Measurements from ENCODE around the gene CERS5.
"Not testable (repeated sequence)": the region's sequence is repeated elsewhere in the genome, so short reads cannot be mapped to it uniquely, and the experiment has no call there.

Gene CERS5

DNA sequence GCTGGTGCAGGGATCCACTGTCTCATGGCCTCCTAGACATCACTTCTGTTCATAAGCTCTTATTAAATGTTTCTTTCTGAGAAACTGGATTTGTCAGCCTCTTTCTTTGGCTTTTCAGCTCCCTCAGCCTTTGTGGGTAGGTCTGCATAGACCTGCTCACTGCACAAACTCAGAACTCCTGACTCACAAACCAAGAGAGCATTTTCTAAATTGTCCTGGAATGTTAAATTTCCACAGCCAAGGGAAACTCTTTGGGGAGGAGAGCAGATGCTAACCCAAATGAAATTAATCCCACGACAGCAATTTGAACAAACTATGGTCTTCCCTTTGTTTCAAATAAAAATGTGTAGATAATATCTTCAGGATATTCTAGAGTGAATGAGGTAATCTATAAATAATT is 19.5 kb upstream of the CERS5 start:
- no peak for DNase-seq (ENCODE audit: low spot score)

DNA sequence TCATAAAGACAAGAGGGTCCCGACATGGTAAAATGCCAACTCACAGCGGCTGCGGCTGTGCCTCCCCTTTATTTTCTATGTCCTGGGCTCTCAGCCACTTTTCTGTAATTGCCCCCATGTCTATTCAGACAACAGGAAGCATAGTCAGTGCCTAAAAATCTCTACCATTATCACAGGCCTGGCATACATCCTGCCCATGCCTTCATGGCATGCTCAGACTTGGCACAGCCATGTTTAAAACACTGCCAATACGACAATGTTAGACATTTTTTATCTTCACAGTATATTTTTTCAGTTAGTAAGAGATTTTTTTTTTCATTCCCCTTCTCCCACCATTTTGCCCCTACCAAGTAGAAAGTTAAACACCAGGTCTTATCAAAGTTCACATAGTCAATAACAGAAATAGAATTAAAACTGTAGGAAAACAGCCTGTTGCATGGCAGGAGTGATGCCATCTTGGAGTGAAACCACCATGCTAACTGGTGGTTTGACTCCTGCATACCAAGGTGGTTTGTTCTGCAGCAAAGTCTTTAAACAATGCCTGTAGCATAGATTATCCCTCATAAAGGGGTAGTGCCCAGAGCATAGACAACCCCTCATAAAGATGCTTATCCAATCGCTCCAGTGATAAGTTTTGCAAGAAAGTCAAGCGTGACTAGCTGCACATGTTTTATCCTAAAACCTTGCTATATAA is 18.9 kb upstream of the CERS5 start:
- DNase-seq (ENCODE audit: low spot score): no peak

DNA sequence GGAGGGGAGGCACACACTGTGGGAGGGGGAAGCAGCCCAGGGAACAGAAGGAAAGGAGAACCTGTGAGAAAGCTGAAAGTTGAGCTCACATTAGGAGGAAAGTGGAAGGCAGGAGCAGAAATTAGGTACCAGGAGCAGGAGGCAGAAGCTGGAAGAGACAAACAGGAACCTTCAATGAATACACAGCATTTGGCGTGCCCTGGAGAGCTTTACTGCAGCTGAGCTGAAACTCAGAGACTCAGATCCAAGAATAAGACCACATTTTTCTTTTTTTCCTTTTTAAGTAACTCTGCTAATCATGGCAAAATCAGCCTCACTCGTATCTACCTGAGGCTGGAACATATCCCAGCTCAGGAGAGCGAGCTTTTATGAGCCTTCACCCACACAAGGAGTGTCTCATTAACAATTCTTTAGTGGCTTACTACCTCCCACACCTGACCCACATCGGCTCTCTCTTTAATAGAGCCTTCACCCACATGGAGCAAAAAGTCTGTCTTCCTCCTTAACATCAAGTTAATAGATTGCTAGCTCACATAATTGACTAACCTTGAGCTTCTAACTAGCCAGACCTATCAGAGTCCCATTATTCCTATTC is 18.2 kb upstream of the CERS5 start:
- no peak for DNase-seq (ENCODE audit: low spot score)

DNA sequence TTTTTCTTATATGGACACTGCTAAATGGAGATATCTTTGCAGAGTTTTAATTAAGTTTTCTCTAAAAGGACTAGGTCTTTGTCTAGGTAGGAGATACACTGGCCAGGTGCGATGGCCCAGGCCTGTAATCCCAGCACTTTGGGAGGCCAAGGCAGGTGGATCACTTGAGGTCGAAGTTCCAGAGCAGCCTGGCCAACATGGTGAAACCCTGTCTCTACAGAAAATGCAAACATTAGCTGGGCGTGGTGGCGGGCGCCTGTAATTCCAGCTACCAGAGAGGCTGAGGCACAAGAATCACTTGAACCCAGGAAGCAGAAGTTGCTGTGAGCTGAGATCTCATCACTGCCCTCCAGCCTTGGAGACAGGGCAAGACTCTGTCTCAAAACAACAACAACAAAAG is 17.1 kb upstream of the CERS5 start:
- DNase-seq (ENCODE audit: low spot score): no peak

DNA sequence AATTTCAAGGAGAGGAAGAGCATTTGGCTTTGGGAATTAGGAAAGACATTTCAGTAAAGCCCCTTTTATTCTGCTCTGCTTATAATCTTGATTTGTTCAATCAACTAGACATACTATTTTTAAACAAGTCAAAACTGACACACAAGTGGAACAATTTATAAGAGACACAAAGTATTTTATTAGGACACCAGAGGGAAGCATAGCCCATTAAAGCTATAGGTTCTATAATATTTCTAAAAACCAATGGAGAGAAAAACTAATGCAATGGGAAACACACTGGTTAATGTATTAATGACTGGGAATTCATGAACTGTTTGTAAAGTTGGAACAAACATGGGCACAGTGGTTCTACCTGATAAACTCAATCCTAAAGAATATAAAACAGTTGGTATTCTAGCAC is 15.3 kb upstream of the CERS5 start:
- DNase-seq (ENCODE audit: low spot score): no peak

DNA sequence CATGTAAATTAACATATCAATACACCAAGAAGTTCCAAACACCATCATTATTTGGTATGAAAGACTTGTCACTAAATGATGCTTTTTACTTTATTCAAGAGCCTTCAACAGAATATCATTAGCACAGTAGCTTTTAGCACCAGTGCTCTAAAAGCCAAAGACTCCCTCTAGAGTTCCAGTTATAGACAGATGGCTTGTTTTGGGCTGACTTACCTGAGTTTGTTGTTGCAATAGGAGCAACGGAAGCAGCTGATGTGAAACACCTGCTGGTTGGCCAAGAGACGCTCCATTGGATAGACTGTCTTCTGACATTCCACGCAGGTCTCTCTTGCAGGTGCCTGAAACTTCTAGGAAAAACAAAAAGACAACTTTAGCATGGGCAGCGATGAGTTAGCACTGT is 14.5 kb upstream of the CERS5 start:
- DNase-seq (ENCODE audit: low spot score): no peak

DNA sequence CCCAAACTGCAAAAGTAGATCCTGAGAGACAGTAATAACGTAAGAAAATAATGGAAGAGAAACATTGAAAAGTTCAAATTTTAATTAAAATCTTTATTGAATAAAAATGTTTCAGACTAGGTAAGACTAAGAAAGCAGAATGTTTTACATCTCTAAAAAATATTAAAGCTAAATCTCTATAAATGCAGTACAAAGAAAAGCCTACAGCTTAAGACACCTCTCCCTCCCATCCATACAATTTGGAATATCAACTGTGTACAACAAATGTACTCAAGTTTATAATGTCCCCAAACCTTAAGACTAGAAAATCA is 8.5 kb upstream of the CERS5 start:
- DNase-seq (ENCODE audit: low spot score): no peak

DNA sequence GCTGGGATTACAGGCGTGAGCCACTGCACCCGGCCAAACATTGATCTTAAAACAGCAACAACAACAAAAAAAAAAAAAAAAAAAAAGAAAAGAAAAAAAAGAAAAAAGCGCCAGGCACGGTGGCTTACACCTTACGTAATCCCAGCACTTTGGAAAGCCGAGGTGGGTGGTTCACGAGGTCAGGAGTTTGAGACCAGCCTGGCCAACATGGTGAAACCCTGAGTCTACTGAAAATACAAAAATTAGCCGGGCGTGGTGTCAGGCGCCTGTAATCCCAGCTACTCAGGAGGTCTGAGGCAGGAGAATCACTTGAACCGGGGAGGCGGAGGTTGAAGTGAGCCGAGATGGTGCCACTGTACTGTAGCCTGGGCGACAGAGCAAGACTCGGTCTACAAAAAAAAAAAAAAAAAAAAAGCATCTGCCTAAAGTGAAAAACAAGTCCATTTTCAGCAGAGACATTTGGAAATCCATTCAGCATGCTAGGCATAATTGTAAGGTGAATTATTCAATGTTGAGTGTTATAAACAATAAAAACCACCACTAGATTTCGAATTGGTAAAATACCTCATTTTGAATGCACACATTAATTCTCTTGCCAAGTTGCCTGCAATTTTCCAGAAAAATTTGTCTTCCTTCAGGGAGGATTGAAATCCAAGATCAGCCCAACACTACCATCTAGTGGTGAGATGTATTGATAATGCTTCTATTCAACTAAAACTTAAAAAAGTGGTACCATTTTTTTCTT is 8.0 kb upstream of the CERS5 start:
- DNase-seq (ENCODE audit: low spot score): peak; percentile 44

DNA sequence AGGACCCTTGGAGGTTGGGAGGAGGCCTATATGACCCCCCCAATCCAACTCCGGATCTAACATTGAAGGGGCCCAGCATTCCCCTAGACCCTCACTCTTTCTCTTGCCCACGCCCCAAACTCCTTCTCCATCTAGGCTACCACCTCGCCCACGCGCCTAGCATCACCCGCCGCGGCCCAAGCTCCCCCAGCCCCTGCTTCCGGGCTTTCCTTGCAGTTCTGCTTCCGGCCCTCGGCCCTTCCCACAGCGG is 445 bp downstream of the CERS5 start:
- peak; percentile 85 for DNase-seq (ENCODE audit: low spot score)

DNA sequence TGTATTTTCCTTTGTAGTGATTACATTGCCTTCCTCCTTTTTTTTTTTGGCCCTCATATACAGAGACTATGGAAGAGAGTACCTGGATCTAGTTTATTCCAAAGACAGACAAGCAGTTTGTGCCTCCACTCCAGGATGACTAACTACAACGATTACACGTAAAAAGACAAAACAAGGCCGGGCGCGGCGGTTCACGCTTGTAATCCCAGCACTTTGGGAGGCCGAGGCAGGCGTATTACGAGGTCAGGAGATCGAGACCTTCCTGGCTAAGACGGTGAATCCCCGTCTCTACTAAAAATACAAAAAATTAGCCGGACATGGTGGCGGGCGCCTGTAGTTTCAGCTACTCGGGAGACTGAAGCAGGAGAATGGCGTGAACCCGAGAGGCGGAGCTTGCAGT is 2.2 kb downstream of the CERS5 start:
- no peak for DNase-seq (ENCODE audit: low spot score)

DNA sequence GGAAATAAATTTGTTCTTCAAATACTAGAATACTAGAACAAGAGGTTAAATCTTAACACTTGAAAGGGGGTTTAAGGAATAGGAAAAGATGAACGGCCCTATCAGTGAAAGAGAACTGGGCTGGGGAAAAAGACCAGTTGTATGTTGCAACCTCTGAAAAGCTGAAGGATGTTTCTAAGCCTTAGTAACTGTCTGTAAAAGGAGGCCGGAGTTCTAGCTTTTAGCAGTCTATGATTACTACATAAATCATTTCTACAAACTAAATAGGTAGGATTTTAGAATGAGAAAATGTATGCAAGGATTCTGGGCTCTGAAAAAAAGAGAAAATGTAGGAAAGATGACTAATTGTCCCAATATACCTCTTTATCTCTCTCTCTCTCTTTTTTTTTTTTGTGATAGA is 4.9 kb downstream of the CERS5 start:
- no peak for DNase-seq (ENCODE audit: low spot score)

DNA sequence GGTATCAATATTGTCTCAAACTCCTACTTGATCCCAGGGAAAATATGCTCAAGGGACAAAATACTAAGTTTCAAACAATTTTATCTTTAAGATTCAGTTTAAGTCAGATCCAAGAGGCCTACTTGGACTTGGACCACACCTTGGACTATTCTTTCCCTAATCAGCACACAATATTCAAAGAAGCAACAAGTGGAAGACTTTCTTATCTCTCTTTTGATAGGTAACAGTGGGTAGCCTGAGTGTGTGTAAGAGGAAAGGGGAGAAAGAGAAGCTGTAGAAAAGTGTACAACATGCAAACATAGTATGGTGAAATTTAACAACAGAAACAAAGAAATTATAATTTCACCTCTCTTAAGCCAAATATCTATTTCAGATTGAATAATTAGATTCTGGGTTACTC is 6.5 kb downstream of the CERS5 start:
- DNase-seq (ENCODE audit: low spot score): no peak

DNA sequence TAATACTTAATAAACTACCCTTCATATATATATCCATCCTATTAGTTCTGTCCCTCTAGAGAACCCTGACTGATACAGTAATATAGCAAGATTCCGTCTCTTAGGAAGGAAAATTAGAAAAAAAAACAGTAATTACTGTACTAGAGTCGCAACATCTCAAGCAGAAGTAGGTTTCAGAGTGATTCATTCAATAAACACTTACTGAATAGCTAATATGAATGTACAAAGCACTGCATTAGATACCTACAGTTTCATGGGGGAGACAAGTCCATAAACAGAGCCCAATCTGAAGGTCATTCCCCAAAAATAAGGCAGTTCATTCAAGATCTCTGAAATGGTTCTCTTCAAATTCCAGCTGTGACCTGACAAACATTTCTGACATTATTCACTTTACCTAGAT is 9.9 kb downstream of the CERS5 start:
- DNase-seq (ENCODE audit: low spot score): no peak

DNA sequence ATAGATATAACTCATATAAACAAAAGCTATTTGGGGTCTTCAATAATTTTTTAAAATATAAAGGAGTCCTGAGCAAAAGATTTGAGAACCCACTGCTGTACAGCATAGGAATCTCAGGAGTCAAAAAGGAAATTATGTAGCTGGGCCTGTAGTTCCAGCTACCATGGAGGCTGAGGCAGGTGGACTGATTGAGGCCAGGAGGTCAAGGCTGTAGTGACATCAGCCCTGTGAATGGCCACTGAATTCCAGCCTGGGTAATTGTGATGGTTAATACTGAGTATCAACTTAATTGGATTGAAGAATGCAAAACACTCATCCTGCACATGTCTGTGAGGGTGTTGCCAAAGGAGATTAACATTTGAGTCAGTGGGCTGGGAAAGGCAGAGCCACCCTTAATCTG is 10.5 kb downstream of the CERS5 start:
- DNase-seq (ENCODE audit: low spot score): no peak

DNA sequence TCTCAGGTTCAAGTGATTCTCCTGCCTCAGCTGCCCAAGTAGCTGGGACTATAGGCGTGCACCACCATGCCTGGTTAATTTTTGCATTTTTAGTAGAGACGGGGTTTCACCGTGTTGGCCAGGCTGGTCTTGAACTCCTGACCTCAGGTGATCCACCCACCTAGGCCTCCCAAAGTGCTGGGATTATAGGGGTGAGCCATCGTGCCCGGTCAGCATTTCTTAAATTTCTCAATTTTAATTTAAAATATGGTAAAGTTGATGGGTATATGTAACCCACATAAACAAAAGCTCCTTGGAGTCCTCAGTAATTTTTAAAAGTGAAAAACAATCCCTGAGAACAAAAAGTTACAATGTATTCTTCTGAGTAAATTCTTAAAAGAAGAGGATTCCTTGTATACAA is 12.2 kb downstream of the CERS5 start:
- not testable (repeated sequence) for DNase-seq (ENCODE audit: low spot score)

DNA sequence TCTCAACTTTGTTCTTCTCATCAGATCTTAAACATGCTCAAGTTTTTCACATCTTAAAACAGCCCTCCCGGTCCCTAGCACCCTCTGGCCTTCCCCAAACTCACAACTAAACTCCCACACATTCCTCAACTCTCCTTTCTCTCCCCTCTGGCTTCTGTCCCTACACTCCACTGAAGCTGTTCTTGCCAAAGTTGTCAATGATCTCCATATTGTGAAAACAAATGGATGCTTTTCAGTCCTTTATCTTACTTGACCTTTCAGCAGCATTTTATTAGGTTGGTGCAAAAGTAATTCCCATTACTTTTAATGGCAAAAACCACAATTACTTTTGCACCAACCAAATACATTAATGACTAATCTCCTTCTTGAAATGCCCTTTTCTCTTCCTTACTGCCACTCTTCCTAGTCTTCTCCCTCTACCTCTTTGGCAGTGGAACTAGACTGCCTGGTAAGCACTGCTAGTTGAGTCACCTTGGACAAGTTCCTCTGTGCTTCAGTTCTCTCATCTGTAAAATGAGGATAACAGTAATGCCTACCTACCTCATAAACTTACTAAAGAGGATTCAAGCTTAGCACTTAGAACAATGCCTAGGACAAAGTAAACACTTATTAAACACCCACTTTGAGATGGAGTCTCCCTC is 16.0 kb downstream of the CERS5 start:
- DNase-seq (ENCODE audit: low spot score): no peak

DNA sequence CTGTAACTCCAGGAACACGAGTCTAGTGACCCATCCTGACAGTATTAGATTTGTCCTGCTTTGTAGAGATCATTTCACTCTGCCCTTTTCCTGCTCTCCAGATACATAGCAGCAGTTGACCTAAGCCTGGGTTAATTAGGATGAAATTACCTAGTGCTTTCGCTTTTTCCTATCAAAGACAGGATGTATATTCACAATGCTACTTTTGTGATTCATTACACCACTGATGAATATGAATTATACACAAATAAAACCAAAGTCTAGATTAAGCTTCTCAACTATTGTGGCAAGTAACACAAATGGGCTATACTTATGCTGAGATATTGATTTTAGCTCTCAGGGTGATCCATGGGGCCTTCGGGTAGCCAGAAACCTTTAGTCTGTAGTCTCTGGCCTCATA is 17.9 kb downstream of the CERS5 start:
- DNase-seq (ENCODE audit: low spot score): no peak

DNA sequence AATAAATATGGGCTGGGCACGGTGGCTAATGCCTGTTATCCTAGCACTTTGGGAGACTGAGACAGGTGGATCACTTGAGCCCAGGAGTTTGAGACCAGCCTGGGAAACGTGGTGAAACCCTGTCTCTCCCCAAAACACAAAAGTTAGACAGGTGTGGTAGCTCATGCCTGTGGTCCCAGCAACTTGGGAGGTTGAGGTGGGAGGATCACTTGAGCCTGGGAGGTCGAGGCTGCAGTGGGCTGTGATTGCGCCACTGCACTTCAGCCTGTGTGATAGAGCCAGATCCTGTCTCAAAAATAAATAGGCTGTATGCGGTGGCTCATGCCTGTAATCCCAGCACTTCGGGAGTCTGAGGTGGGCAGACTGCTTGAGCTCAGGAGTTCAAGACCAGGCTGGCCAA is 19.2 kb downstream of the CERS5 start:
- DNase-seq (ENCODE audit: low spot score): not testable (repeated sequence)

DNA sequence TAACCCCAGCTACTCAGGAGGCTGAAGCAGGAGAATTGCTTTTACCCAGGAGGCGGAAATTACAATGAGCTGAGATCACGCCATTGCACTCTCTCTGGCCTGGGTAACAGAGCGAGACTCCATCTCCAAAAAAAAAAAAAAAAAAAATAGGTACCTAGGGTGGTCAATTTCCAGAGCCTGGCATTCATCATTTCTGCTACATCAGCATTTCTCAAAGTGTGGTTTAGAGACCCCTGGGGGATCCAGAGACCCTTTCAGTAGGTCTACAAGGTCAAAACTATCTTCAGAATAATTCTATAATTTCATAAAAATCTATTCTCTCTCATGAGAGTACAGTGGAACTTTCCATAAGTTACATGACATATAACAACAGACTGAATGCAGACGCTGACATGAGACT is 19.9 kb downstream of the CERS5 start:
- DNase-seq (ENCODE audit: low spot score): no peak

DNA sequence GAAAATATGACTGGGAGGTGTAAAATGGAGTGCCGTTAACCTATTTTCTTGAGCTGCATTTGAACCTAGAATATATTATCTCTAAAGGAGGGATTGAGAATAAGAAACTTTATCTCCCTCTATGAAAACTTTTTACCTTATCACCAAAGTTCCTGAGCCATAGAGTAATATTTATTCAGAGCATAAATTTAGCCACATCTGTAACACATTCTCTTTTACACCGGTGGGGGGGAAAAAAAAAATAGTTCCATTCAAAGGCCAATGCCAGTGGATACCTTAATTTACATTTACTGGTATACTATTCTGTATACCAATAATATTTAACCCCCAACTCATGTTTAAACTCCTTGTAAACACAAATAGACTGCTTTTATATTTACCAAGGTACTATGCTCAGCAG is 21.7 kb downstream of the CERS5 start:
- DNase-seq (ENCODE audit: low spot score): no peak

DNA sequence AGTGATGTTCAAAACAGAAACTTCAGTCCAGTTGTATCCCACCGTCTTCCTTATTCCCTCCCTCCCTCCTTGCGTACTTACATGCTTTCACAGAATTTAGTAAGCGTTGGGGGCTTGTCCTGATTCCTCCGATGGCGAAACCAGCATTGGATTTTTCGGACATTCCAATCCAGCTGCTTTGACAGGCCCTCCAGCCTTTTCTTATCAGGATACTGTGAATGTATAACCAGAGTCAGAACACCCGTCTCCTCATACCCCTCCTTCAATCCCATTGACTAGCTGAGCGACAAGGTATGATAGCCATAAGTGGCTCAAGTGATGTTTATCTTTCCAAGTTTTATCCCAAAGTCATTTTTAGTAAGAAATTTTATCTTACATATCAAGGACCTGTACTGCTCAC is 24.2 kb downstream of the CERS5 start:
- DNase-seq (ENCODE audit: low spot score): no peak

DNA sequence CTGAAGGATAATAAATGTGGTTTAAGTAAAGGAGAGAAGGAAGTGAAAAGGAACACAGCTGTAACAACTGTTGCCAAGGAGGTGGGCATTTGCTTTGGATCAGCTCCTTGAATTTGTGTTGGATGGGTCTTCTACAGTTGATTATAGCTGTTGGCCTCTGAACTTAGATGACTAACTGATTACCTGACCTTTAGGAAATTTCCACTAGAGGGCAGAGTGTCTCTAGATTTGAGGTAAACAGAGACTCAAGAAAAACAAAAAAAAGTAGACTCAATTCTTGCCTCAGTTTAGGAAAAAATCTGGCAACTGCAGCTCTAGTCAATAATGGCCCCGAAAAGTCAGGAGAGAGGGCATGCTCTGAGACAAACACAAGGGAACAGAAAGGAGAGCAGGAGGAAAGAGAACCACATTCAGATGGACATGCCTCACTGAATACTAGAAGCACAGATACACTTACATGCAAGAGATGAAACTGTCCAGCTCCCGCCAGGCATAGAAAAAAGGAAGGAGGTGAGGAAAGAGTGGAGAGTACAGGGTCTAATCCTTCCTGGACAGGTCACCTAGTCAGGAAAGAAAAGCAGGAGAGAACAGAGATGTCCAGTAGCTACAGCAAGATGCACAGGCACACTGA is 34.5 kb downstream of the CERS5 start:
- DNase-seq (ENCODE audit: low spot score): peak; percentile 34

DNA sequence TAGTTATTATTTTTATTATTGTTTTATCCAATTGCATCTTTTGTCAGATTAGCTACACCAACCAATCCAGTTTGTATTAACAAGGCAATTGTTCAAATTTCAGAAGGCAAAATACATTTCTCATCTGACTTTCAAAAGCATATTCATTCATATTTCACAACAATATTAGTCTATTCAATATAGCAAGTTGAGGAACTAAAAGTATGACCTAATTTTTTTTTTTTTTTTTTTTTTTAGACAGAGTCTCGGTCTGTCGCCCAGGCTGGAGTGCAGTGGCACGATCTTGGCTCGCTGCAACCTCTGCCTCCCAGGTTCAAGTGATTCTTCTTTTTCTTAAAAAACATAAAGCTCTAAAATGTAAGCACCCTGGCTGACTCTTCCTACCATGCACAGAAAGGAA is 37.9 kb downstream of the CERS5 start:
- DNase-seq (ENCODE audit: low spot score): no peak
